Activated CD8-positive, alpha-beta memory T cell treated with anti-CD3 and anti-CD28 coated beads for 36 hours (primary cell): ENCODE results near the gene CUTA. TPM values are rescaled to one million over a fixed set of nuclear protein-coding genes. Genes with fewer than 3 reads are reported as not detected.
"Not testable (repeated sequence)": the region's sequence is repeated elsewhere in the genome, so short reads cannot be mapped to it uniquely, and the experiment has no call there.

Source experiments
- CTCF ChIA-PET: fragments of 350-600 bp; sonication (Branson Sonifier 250); formaldehyde crosslinking; loops from one replicate; lab custom pipeline; 2021; ENCODE audit warnings: antibody characterized with exemption; lab: Charles Lee
- POLR2A ChIA-PET: fragments of 350-600 bp; sonication (Branson Sonifier 250); formaldehyde crosslinking; loops from one replicate; lab custom pipeline; 2021; ENCODE audit warnings: antibody characterized with exemption; lab: Charles Lee
- total RNA-seq, 2 experiments: library from RNA; stranded (reverse); gene quantifications; one replicate each; pipeline ENCODE4 v1.2.3, GENCODE V29; 2021

The CUTA gene
- total RNA-seq, 2 experiments from 2014 or later = 138 to 144 TPM

GRCh38 chr6:33413241-33414120, 4.4 kb downstream of the CUTA start:
- POLR2A ChIA-PET = no interaction called here
- CTCF ChIA-PET = no interaction called here

GRCh38 chr6:33412140-33413009, 5.5 kb downstream of the CUTA start:
- POLR2A ChIA-PET = interaction anchor here (0.7 kb wide), 1 partner anchor 119 kb away, joined by 5 read pairs; no protein-coding TSS in a partner anchor

GRCh38 chr6:33411632-33412005, 6.3 kb downstream of the CUTA start:
- CTCF ChIA-PET = interaction anchor here (0.6 kb wide), 1 partner anchor 212 kb away, joined by 4 read pairs; no protein-coding TSS in a partner anchor
- POLR2A ChIA-PET = no interaction called here

More at GRCh38 chr6:33412140-33413009, 5.5 kb downstream of the CUTA start:
- CTCF ChIA-PET = interaction anchor here (0.6 kb wide), 1 partner anchor 211 kb away, joined by 4 read pairs; no protein-coding TSS in a partner anchor

GRCh38 chr6:33410711-33411631, 6.9 kb downstream of the CUTA start, which contains the start of gene PHF1:
PHF1 (plus strand) TSS chr6:33411014; CDS start chr6:33412264, 1,250 bp downstream.
- ChIA-PET CTCF (no interaction called here), POLR2A (interaction anchor here (1.3 to 1.4 kb wide), 2 partner anchors 19 to 43 kb away, joined by 5 to 6 read pairs; partner anchors contain the start of genes KIFC1 and ZBTB9)

GRCh38 chr6:33410050-33410710, 7.7 kb downstream of the CUTA start:
- CTCF ChIA-PET = interaction anchor here (0.8 kb wide), 1 partner anchor 21 kb away, joined by 5 read pairs; no protein-coding TSS in a partner anchor
- POLR2A ChIA-PET = interaction anchor here (1.3 to 1.4 kb wide), 2 partner anchors 18 to 44 kb away, joined by 5 to 6 read pairs; partner anchors contain the start of genes KIFC1 and ZBTB9

- POLR2A ChIA-PET = no interaction called here
- CTCF ChIA-PET = no interaction called here
Observed at GRCh38 chr6:33407132-33407718, 10.7 kb downstream of the CUTA start.

- CTCF ChIA-PET = no interaction called here
Observed at GRCh38 chr6:33406126-33406525, 11.8 kb downstream of the CUTA start.

GRCh38 chr6:33405386-33405940, 12.4 kb downstream of the CUTA start:
- CTCF ChIA-PET = no interaction called here

More at GRCh38 chr6:33406126-33406525, 11.8 kb downstream of the CUTA start:
- POLR2A ChIA-PET = no interaction called here

GRCh38 chr6:33404884-33405283, 13.0 kb downstream of the CUTA start:
- ChIA-PET CTCF (no interaction called here), POLR2A (no interaction called here)

More at GRCh38 chr6:33405386-33405940, 12.4 kb downstream of the CUTA start:
- POLR2A ChIA-PET = no interaction called here

GRCh38 chr6:33399881-33400280, 18.0 kb downstream of the CUTA start:
- POLR2A ChIA-PET, CTCF ChIA-PET: not testable (repeated sequence)

- POLR2A ChIA-PET, CTCF ChIA-PET: not testable (repeated sequence)
Observed at GRCh38 chr6:33398601-33399000, 19.3 kb downstream of the CUTA start.

GRCh38 chr6:33397541-33397940, 20.4 kb downstream of the CUTA start:
- CTCF ChIA-PET = interaction anchor here (0.7 to 1.0 kb wide), 3 partner anchors 54 to 245 kb away, joined by 3 to 4 read pairs (median 3); no protein-coding TSS in a partner anchor
- POLR2A ChIA-PET = no interaction called here

- ChIA-PET POLR2A (interaction anchor here (1.3 kb wide), 1 partner anchor 178 kb away, joined by 3 read pairs; no protein-coding TSS in a partner anchor), CTCF (interaction anchor here (1.3 kb wide), 1 partner anchor 31 kb away, joined by 4 read pairs; no protein-coding TSS in a partner anchor)
Observed at GRCh38 chr6:33392979-33393378, 24.9 kb downstream of the CUTA start.

GRCh38 chr6:33392595-33392948, 25.3 kb downstream of the CUTA start:
- CTCF ChIA-PET = interaction anchor here (1.3 kb wide), 1 partner anchor 32 kb away, joined by 4 read pairs; no protein-coding TSS in a partner anchor
- POLR2A ChIA-PET = interaction anchor here (1.0 to 1.3 kb wide), 5 partner anchors 17 to 178 kb away, joined by 3 to 6 read pairs (median 3); no protein-coding TSS in a partner anchor

- ChIA-PET CTCF (interaction anchor here (0.6 to 1.3 kb wide), 2 partner anchors 25 to 32 kb away, joined by 3 to 4 read pairs; no protein-coding TSS in a partner anchor), POLR2A (interaction anchor here (1.0 to 1.3 kb wide), 5 partner anchors 18 to 179 kb away, joined by 3 to 6 read pairs (median 3); no protein-coding TSS in a partner anchor)
Observed at GRCh38 chr6:33391922-33392594, 25.8 kb downstream of the CUTA start.
